SK-N-SH (cell line): Measurements from ENCODE around the gene ENOX1. TPM values are rescaled to one million over a fixed set of nuclear protein-coding genes. Genes with fewer than 3 reads are reported as not detected.

Experiments
- CTCF ChIA-PET: fragments of 300-600, 350-600 bp; formaldehyde crosslinking; extraction: SDS; loops from one replicate; lab custom pipeline; 2021; lab: Yijun Ruan, JAX
- POLR2A ChIA-PET: fragments of 350-600 bp; sonication (Branson Sonifier 250); formaldehyde crosslinking; extraction: SDS; loops from one replicate; lab custom pipeline; 2020; ENCODE audit warnings: antibody characterized with exemption, inconsistent platforms; lab: Yijun Ruan, JAX
- DNase-seq: peaks from one replicate; pipeline ENCODE4 v3.0.0; 2012
- H2AFZ ChIP-seq: fragments of 200-600 bp; sonication (generic); 2 replicates; pipeline ENCODE4 v1.8.1; 2016; ENCODE audit warnings: antibody characterized with exemption, mild to moderate bottlenecking, low read depth
- H3F3A ChIP-seq: fragments of 200-600 bp; sonication (generic); replicated peaks from 2 replicates; pipeline ENCODE3; 2016; ENCODE audit warnings: antibody characterized with exemption, mild to moderate bottlenecking; ENCODE audit not compliant: insufficient read depth
- H3K27ac ChIP-seq, 2 experiments: fragments of 200-500 bp in 1 of 2; fragments of 200-600 bp in 1 of 2; sonication (Bioruptor generic) in 1 of 2; sonication (generic), shearing (Covaris generic) in 1 of 2; 2 replicates each; pipeline versions ENCODE4 v1.5.1 to v1.6.1; 2014 to 2016; ENCODE audit warnings: low read depth in 2 of 2, inconsistent platforms in 1 of 2, low read length in 1 of 2, mild to moderate bottlenecking in 1 of 2, mixed read lengths in 1 of 2
- H3K27me3 ChIP-seq: fragments of 200-600 bp; sonication (generic), shearing (Covaris generic); 2 replicates; pipeline ENCODE4 v1.6.1; 2016; ENCODE audit warnings: mixed run types; ENCODE audit not compliant: insufficient read depth
- H3K36me3 ChIP-seq, 2 experiments: fragments of 200-500 bp in 1 of 2; fragments of 200-600 bp in 1 of 2; sonication (Bioruptor generic) in 1 of 2; sonication (generic) in 1 of 2; replicated peaks in 1 of 2; 2 replicates each; pipeline versions ENCODE3 to v1.5.1; 2014 to 2016; ENCODE audit warnings: low read length in 1 of 2, mild to moderate bottlenecking in 1 of 2; ENCODE audit not compliant: insufficient read depth in 2 of 2, control insufficient read depth in 1 of 2
- H3K4me1 ChIP-seq, 2 experiments: fragments of 200-500 bp in 1 of 2; fragments of 200-600 bp in 1 of 2; sonication (Bioruptor generic) in 1 of 2; sonication (generic), shearing (Covaris generic) in 1 of 2; 2 replicates each; pipeline versions ENCODE4 v1.5.1 to v1.6.1; 2014 to 2016; ENCODE audit warnings: low read depth in 1 of 2, low read length in 1 of 2, mixed run types in 1 of 2; ENCODE audit not compliant: insufficient read depth in 2 of 2, control insufficient read depth in 1 of 2
- H3K4me2 ChIP-seq: fragments of 200-600 bp; sonication (generic), shearing (Covaris generic); 2 replicates; pipeline ENCODE4 v1.6.1; 2017; ENCODE audit warnings: mixed run types
- H3K4me3 ChIP-seq, 2 experiments: fragments of 200-500 bp in 1 of 2; fragments of 200-600 bp in 1 of 2; sonication (Bioruptor generic) in 1 of 2; sonication (generic), shearing (Covaris generic) in 1 of 2; 2 replicates each; pipeline versions ENCODE4 v1.5.1 to v1.8.1; 2014 to 2016; ENCODE audit warnings: low read depth in 2 of 2, inconsistent platforms in 1 of 2, low read length in 1 of 2, mild to moderate bottlenecking in 1 of 2, mixed read lengths in 1 of 2, moderate library complexity in 1 of 2
- H3K79me2 ChIP-seq: fragments of 200-600 bp; sonication (generic); 2 replicates; pipeline ENCODE4 v1.8.1; 2017; ENCODE audit warnings: mild to moderate bottlenecking; ENCODE audit not compliant: insufficient read depth
- H3K9ac ChIP-seq: fragments of 200-600 bp; sonication (generic); 2 replicates; pipeline ENCODE4 v1.6.1; 2017; ENCODE audit warnings: mixed run types
- H3K9me2 ChIP-seq: fragments of 200-600 bp; sonication (generic); 2 replicates; pipeline ENCODE4 v1.6.1; 2017; ENCODE audit warnings: mixed run types
- H3K9me3 ChIP-seq: fragments of 200-600 bp; sonication (generic); 2 replicates; pipeline ENCODE4 v1.6.1; 2017; ENCODE audit warnings: mixed run types, mild to moderate bottlenecking, moderate library complexity
- H4K20me1 ChIP-seq: fragments of 200-600 bp; sonication (generic); 2 replicates; pipeline ENCODE4 v1.6.1; 2017; ENCODE audit warnings: mild to moderate bottlenecking, mixed run types; ENCODE audit not compliant: insufficient read depth
- ELF1 ChIP-seq: IDR thresholded peaks from 2 replicates; pipeline ENCODE4 v1.4.0; 2012
- FOXM1 ChIP-seq: IDR thresholded peaks from 2 replicates; pipeline ENCODE4 v1.4.0; 2012; ENCODE audit warnings: low read depth, mild to moderate bottlenecking
- GABPA ChIP-seq: IDR thresholded peaks from 2 replicates; pipeline ENCODE4 v1.4.0; 2012; ENCODE audit warnings: low read depth, mild to moderate bottlenecking
- IRF3 ChIP-seq: fragments of 150-350 bp; IDR thresholded peaks from 2 replicates; pipeline ENCODE4 v1.6.1; 2016; ENCODE audit warnings: mild to moderate bottlenecking, low read depth, low read length
- MAX ChIP-seq: IDR thresholded peaks from 2 replicates; pipeline ENCODE4 v1.4.0; 2012; ENCODE audit warnings: low read depth
- MEF2A ChIP-seq: IDR thresholded peaks from 2 replicates; pipeline ENCODE4 v1.4.0; 2012; ENCODE audit warnings: low read depth, borderline replicate concordance
- NFIC ChIP-seq: IDR thresholded peaks from 2 replicates; pipeline ENCODE4 v1.4.0; 2012; ENCODE audit warnings: borderline replicate concordance
- PBX3 ChIP-seq: IDR thresholded peaks from 2 replicates; pipeline ENCODE4; 2012
- RAD21 ChIP-seq: IDR thresholded peaks from 2 replicates; pipeline ENCODE4 v1.6.1; 2012; ENCODE audit warnings: mild to moderate bottlenecking, low read length
- RCOR1 ChIP-seq: fragments of 150-350 bp; IDR thresholded peaks from 2 replicates; pipeline ENCODE4 v1.6.1; 2017; ENCODE audit warnings: antibody characterized with exemption, low read length
- SIN3A ChIP-seq: IDR thresholded peaks from 2 replicates; pipeline ENCODE4 v1.6.1; 2012; ENCODE audit warnings: low read depth, mild to moderate bottlenecking, low read length, moderate library complexity, borderline replicate concordance
- SMC3 ChIP-seq: IDR thresholded peaks from 2 replicates; pipeline ENCODE4 v1.6.1; 2012; ENCODE audit warnings: low read depth, low read length, improper control_type of control experiment
- TAF1 ChIP-seq: IDR thresholded peaks from 2 replicates; pipeline ENCODE4 v1.6.1; 2012; ENCODE audit warnings: low read depth, mild to moderate bottlenecking, low read length, moderate library complexity, borderline replicate concordance
- YY1 ChIP-seq: IDR thresholded peaks from 2 replicates; pipeline ENCODE4 v1.4.0; 2012; ENCODE audit warnings: low read depth, mild to moderate bottlenecking
- WGBS: methylation state at CpG from one replicate; pipeline ENCODE4 v1.1.6; 2017; ENCODE audit warnings: low lambda C conversion rate; 5-methylcytosine and 5-hydroxymethylcytosine counted together
- polyA plus RNA-seq, 3 experiments: library from polyadenylated mRNA; depleted of rRNA; stranded (reverse); fragments of >200 nt; gene quantifications; 2 replicates each; pipeline ENCODE4 v1.2.3, GENCODE V29; 2012
- TF ChIP-seq, protein P1 (sequence below): IDR thresholded peaks from 2 replicates; pipeline ENCODE4 v1.4.0; 2012; ENCODE audit warnings: low read depth, borderline replicate concordance

Gene ENOX1
- polyA plus RNA-seq, 1 of the 3 experiments (the other 2 are of a cell fraction), result 5.8 TPM

- 76% methylated on average over 2 of the region's 2 CpGs for WGBS
- H3K9me3 ChIP-seq, result no peaks in the 10 kb centered on the region
- no peak overlapping the region for H3K4me2 ChIP-seq
- H3K4me1 ChIP-seq, result peaks cover 3 to 6% of the 10 kb centered on the region in 2 experiments
- no peaks in the 10 kb centered on the region for H3K36me3 ChIP-seq
- no peaks in the 10 kb centered on the region for H4K20me1 ChIP-seq
- no peak overlapping the region for H3K27ac ChIP-seq
- no peak overlapping the region for H3K9ac ChIP-seq
- TF ChIP-seq SMC3 (no peak), IRF3 (no peak), TAF1 (no peak), PBX3 (no peak), RAD21 (no peak), MAX (no peak), GABPA (no peak), MEF2A (no peak), RCOR1 (no peak), SIN3A (no peak), ELF1 (no peak)
- TF ChIP-seq, protein P1, sequence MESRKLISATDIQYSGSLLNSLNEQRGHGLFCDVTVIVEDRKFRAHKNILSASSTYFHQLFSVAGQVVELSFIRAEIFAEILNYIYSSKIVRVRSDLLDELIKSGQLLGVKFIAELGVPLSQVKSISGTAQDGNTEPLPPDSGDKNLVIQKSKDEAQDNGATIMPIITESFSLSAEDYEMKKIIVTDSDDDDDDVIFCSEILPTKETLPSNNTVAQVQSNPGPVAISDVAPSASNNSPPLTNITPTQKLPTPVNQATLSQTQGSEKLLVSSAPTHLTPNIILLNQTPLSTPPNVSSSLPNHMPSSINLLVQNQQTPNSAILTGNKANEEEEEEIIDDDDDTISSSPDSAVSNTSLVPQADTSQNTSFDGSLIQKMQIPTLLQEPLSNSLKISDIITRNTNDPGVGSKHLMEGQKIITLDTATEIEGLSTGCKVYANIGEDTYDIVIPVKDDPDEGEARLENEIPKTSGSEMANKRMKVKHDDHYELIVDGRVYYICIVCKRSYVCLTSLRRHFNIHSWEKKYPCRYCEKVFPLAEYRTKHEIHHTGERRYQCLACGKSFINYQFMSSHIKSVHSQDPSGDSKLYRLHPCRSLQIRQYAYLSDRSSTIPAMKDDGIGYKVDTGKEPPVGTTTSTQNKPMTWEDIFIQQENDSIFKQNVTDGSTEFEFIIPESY, result no peak
- H3K9me2 ChIP-seq, result no peaks in the 10 kb centered on the region
- ChIA-PET POLR2A (no interaction called here), CTCF (interaction anchor here (0.7 to 1.0 kb wide), 2 partner anchors 11 to 359 kb away, joined by 3 read pairs; no protein-coding TSS in a partner anchor)
- H3K27me3 ChIP-seq, result no peaks in the 10 kb centered on the region
- H3K4me3 ChIP-seq, result no peak overlapping the region
- H2AFZ ChIP-seq, result no peak overlapping the region
- DNase-seq, result no peak
- no peaks in the 10 kb centered on the region for H3F3A ChIP-seq
- no peaks in the 10 kb centered on the region for H3K79me2 ChIP-seq
Measured at GRCh38 chr13:43682701-43683100, 104.1 kb downstream of the ENOX1 start.

DNA sequence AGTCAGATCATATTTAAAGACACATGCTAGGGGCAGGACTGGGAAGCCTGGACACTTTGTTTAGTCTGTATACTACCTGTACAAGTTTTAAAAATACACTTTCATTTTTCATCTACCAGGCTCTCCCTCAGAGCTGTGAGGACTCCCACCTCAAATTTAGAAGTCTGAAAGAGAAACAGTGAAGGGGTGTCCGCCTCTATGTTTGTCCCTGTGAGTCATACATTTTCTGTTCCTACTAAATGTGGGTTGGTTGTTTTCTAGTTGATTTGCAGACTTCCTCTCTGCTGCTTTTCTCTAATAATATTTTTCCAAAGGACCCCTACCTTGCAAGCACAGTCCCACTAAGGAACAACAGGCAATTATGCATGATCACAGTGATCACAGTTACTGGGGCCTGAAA is 110.5 kb downstream of the ENOX1 start:
- Histone ChIP-seq H2AFZ (no peak overlapping the region), H3K9me2 (no peaks in the 10 kb centered on the region), H3K4me3 (no peak overlapping the region), H3K4me2 (no peak overlapping the region), H4K20me1 (no peaks in the 10 kb centered on the region), H3F3A (no peaks in the 10 kb centered on the region), H3K4me1 (no peaks in the 10 kb centered on the region), H3K9ac (no peak overlapping the region), H3K79me2 (no peaks in the 10 kb centered on the region), H3K9me3 (no peaks in the 10 kb centered on the region), H3K27ac (no peak overlapping the region), H3K27me3 (no peaks in the 10 kb centered on the region), H3K36me3 (no peaks in the 10 kb centered on the region)
- ChIA-PET POLR2A (no interaction called here), CTCF (interaction anchor here (0.6 kb wide), 1 partner anchor 14 kb away, joined by 4 read pairs; no protein-coding TSS in a partner anchor)
- 94% methylated on average over 1 of the region's 1 CpG for WGBS
- TF ChIP-seq PBX3 (no peak), NFIC (no peak), YY1 (no peak), RAD21 (no peak), FOXM1 (no peak)
- no peak for DNase-seq
